SJCRH30 (cell line): Measurements from ENCODE around the gene SMYD3. TPM values are rescaled to one million over a fixed set of nuclear protein-coding genes. Genes with fewer than 3 reads are reported as not detected.

ENCODE experiments used
- DNase-seq, 2 experiments: peaks; one replicate each; pipeline ENCODE4 v3.0.0-alpha.2; 2015 to 2020
- H3K27ac ChIP-seq: fragments of 250-450 bp; sonication (Bioruptor Pico); 2 replicates; pipeline ENCODE4 v1.5.1; 2020; ENCODE audit warnings: mild to moderate bottlenecking, moderate library complexity
- H3K27me3 ChIP-seq: fragments of 250-450 bp; sonication (Bioruptor Pico); 2 replicates; pipeline ENCODE4 v1.5.1; 2020; ENCODE audit warnings: mild to moderate bottlenecking, moderate library complexity
- H3K36me3 ChIP-seq: fragments of 250-450 bp; sonication (Bioruptor Pico); 2 replicates; pipeline ENCODE4 v1.5.1; 2020; ENCODE audit warnings: mild to moderate bottlenecking, moderate library complexity
- H3K4me1 ChIP-seq: fragments of 250-450 bp; sonication (Bioruptor Pico); 2 replicates; pipeline ENCODE4 v1.5.1; 2020; ENCODE audit warnings: mild to moderate bottlenecking, moderate library complexity
- H3K4me3 ChIP-seq: fragments of 250-450 bp; sonication (Bioruptor Pico); 2 replicates; pipeline ENCODE4 v1.5.1; 2020; ENCODE audit warnings: mild to moderate bottlenecking, moderate library complexity
- H3K9me3 ChIP-seq: fragments of 250-450 bp; sonication (Bioruptor Pico); replicated peaks from 2 replicates; pipeline ENCODE4 v1.5.1; 2020; ENCODE audit warnings: mild to moderate bottlenecking, moderate library complexity
- total RNA-seq: library from RNA; depleted of rRNA; stranded (reverse); fragments of >200 nt; shearing (Covaris generic); gene quantifications from 2 replicates; pipeline ENCODE4 v1.2.3, GENCODE V29; 2014

SMYD3 gene
- total RNA-seq, 1 experiment from 2014 or later = 18.1 TPM

DNA sequence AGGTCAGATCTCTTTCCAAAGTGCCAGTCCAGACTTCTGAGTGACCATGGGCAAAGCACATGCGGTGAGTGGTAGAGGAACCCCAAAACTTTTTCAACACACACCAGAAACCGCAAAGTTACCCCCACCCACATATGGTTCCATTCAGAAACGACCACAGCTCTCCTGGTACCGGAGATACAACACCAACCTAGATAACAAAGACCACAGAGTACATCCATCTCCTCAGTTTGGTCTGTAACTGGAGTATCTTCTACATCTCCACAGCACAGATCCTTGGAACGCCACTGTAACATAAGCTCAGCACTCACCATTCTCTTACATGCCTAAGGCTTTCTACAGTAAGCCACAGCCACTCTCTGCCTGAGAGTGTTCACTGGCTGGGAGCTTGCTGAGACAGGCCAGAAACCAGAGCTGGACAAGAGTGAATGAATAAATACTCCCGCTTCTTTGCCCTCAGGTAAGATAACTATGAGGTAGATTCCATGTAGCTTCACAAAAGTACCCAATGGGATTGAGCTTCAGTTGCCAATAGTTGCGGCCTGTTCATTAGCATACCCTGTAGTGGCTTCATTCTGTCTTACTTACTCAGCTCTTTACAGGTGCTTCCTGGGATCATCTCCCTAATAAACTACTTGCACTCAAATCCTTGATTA is 81.8 kb downstream of the SMYD3 start:
- Histone ChIP-seq H3K4me1 (no peaks in the 10 kb centered on the region), H3K36me3 (no peaks in the 10 kb centered on the region), H3K27me3 (no peaks in the 10 kb centered on the region), H3K9me3 (no peaks in the 10 kb centered on the region), H3K4me3 (no peak overlapping the region), H3K27ac (no peak overlapping the region)
- DNase-seq = no peak

DNA sequence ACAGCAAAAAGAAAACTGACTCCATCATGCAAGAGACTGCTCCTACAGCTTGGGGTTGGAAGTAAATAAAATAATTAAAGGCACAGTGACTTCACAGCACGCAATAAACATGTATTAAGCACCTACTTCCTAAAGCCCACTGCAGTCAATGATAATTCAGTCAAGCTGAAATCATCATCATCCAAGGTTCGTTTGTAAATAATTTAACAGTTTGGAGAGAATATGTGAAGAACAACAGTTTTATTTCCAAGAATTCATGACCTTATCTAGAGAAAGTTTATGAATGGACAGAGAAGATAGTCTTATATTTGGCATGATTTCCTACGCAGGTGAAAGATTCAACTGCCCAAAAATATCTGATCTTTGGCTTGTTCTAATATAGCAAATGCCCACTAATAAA is 86.8 kb downstream of the SMYD3 start:
- Histone ChIP-seq H3K27me3 (no peaks in the 10 kb centered on the region), H3K36me3 (no peaks in the 10 kb centered on the region)
- no peak for DNase-seq

DNA sequence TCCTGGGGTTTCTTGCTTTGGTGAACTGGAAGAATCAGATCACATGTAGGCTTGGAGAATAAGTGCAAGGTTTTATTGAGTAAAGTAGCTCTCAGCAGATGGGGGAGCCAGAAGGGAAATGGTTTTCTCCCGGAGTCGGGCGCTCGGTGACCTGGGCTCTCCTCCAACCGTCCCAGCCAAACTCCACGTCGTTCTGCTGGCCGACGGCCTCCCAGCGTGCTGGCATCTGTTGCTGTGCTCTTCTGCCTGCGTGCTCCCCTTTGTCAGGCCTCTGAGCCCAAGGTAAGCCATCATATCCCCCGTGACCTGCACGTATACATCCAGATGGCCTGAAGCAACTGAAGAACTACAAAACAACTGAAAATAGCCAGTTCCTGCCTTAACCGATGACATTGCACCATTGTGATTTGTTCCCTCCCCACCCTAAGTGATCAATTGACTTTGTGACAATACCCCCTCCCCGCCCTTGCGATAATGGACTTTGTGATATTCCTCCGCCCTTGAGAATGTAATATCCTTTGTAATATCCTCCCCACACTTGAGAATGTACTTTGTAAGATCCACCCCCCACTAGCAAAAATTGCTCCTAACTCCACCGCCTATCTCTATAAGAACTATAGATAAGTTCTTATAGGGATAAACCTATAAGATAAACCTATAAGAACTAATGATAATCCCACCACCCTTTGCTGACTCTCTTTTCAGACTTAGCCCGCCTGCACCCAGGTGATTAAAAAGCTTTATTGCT is 88.3 kb downstream of the SMYD3 start:
- H3K4me1 ChIP-seq = no peaks in the 10 kb centered on the region
- H3K9me3 ChIP-seq = no peaks in the 10 kb centered on the region; the same call in 1 of the 2 replicates
- H3K36me3 ChIP-seq = no peaks in the 10 kb centered on the region
- no peaks in the 10 kb centered on the region for H3K27me3 ChIP-seq
- DNase-seq = no peak
- no peak overlapping the region for H3K4me3 ChIP-seq
- no peak overlapping the region for H3K27ac ChIP-seq

More for the DNA sequence above, 86.8 kb downstream of the SMYD3 start:
- H3K27ac ChIP-seq = no peak overlapping the region
- no peak overlapping the region for H3K4me3 ChIP-seq
- no peaks in the 10 kb centered on the region for H3K4me1 ChIP-seq
- no peaks in the 10 kb centered on the region; the same call in 1 of the 2 replicates for H3K9me3 ChIP-seq

DNA sequence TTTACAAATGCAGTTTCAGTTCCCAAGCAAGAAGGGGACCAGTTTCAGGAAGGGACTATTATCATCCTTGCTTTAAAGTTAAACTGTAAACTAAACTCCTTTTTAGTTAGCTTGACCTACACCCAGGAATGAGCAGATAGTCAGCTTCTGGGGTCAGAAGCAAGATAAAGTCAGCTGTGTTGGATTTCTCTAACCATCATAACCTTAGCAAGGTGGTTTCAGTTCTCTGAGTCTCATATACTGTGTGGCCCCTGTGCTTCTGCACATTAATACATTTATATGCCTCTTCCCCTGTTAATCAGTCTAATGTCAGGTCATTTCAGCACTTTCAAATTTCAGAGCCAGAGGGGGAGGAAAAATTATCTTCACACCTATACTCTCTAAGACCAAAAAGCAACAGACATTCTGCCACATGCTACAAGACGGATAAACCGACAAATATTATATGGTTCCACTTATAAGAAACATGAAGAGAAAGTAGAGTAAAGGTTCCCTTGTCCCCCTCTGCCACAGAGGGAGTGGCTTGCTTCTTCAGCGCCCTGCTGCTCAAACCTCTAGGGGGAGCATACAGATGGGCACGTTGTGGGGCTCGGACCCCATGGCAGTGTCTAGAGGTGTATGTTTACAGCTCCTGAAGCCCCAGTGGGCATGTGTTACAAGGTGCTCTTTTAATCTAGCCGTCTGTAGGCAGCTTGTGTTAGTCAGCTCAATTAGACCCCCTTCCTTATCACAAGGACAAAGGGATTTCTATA is 89.1 kb downstream of the SMYD3 start:
- no peak for DNase-seq
- Histone ChIP-seq H3K27me3 (no peaks in the 10 kb centered on the region), H3K27ac (no peak overlapping the region), H3K4me1 (no peaks in the 10 kb centered on the region), H3K4me3 (no peak overlapping the region), H3K9me3 (no peaks in the 10 kb centered on the region; the same call in 1 of the 2 replicates), H3K36me3 (no peaks in the 10 kb centered on the region)

DNA sequence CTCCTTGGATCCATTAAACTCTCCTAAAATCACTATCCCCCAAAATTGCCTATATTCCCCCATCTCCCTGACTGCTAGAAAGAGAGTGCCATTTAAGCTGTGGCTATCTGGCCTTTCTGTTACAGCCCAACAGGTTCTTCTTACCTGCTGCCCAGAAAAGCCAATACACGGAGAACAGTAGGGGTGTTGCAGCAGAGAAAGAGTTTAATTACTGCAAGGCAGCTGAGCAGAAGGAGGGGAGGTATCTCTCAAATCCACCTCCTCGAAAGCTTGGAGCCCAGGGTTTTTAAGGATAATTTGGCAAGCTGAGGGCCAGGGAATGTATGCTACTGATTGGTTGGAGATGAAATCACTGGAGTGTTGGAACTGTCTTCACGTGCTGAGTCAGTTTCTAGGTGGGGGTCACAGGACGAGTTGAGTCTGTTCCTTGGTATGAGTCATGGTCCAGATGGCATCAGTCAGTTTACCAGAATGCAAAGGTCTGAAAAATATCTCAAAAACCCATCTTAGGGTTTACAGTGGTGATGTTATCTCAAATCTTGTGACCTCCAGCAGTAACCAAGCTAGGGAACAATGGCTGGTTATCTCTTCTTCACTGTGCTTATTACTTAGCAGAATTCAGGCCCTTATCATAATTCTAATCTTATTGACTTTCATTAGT is 89.8 kb downstream of the SMYD3 start:
- Histone ChIP-seq H3K27ac (no peak overlapping the region), H3K36me3 (no peaks in the 10 kb centered on the region), H3K4me1 (no peaks in the 10 kb centered on the region), H3K27me3 (no peaks in the 10 kb centered on the region), H3K4me3 (no peak overlapping the region), H3K9me3 (no peaks in the 10 kb centered on the region; the same call in 1 of the 2 replicates)
- no peak for DNase-seq

DNA sequence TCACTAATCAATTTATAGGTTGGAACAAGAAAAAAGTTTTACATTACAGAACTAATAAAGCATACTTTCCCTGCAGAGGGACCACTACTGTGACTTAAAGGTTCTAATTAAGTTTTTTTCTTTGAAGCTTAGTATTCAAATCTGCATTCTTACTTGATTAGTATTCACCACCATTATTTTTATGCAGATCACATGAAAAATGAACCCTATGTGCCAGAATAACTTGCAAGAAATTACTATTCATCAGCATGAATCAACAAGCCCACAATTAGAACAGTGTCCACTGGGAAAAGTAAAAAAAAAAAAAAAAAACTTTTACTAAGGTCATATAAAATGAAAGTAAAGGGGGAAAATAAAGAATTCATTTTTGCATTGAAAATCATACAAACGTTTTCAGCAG is 90.8 kb downstream of the SMYD3 start:
- Histone ChIP-seq H3K9me3 (peaks cover 2% of the 10 kb centered on the region; the same call in 1 of the 2 replicates), H3K36me3 (no peaks in the 10 kb centered on the region), H3K4me1 (no peaks in the 10 kb centered on the region), H3K27ac (no peak overlapping the region), H3K27me3 (no peaks in the 10 kb centered on the region), H3K4me3 (no peak overlapping the region)
- DNase-seq = no peak

DNA sequence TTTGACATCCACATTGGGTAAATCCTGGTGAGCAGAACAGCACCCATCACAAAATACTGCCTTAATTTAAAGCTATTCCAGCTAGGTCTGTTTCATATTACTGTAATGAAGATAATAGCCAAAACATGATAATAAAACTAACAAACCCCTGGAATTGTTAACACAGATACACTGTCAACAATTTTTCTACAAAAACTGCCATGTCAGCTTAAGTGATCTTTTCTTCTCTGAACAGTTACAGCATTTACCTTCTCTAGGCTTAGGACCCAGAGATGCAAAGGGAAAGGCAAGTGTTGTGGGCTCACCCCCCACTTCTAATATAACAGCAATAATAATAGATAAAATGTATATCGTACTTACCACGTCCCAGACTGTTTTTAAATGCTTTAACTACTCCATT is 92.1 kb downstream of the SMYD3 start:
- Histone ChIP-seq H3K4me1 (no peaks in the 10 kb centered on the region), H3K27ac (no peak overlapping the region), H3K36me3 (no peaks in the 10 kb centered on the region), H3K9me3 (peaks cover 5% of the 10 kb centered on the region; the same call in 1 of the 2 replicates), H3K4me3 (no peak overlapping the region), H3K27me3 (no peaks in the 10 kb centered on the region)
- DNase-seq = no peak

DNA sequence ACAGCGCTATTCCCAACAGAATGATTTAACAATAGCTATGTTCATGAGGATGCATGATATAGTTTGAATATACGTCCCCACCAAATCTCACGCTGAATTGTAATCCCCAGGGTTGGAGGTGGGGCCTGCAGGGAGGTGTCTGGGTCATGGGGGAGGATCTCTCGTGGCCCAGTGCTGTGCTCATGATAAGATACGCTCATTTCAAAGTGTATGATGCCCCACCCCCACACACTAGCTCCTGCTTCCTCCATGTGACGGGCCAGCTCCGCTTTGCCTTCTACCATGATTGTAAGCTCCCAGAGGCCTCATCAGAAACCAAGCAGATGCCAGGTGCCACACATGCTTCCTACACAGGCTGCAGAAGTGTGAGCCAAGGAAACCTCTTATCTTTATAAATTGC is 93.6 kb downstream of the SMYD3 start:
- H3K9me3 ChIP-seq = peaks cover 5% of the 10 kb centered on the region; the same call in 1 of the 2 replicates
- DNase-seq = no peak
- no peaks in the 10 kb centered on the region for H3K27me3 ChIP-seq
- no peaks in the 10 kb centered on the region for H3K36me3 ChIP-seq
- H3K27ac ChIP-seq = no peak overlapping the region
- H3K4me1 ChIP-seq = no peaks in the 10 kb centered on the region
- H3K4me3 ChIP-seq = no peak overlapping the region

DNA sequence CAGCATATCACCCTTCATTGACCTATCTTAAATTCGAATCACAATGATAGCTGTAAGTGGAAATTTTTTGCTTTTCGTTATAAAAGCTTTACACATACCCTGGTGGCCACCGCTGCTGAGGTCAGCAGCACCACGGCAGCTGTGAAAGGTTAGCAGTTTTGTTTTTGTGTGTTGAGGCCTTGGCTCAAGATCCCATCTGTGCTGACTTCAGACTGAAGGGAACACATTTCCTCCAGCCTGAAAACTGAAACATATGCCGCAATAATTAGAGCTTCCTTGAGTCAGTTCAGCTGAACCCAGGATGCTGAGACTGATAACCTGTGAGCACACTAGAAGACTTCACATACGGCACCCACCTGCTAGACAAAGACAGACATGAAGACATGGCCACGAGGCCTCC is 103.0 kb downstream of the SMYD3 start:
- no peak overlapping the region for H3K27ac ChIP-seq
- no peaks in the 10 kb centered on the region for H3K9me3 ChIP-seq
- DNase-seq = no peak

DNA sequence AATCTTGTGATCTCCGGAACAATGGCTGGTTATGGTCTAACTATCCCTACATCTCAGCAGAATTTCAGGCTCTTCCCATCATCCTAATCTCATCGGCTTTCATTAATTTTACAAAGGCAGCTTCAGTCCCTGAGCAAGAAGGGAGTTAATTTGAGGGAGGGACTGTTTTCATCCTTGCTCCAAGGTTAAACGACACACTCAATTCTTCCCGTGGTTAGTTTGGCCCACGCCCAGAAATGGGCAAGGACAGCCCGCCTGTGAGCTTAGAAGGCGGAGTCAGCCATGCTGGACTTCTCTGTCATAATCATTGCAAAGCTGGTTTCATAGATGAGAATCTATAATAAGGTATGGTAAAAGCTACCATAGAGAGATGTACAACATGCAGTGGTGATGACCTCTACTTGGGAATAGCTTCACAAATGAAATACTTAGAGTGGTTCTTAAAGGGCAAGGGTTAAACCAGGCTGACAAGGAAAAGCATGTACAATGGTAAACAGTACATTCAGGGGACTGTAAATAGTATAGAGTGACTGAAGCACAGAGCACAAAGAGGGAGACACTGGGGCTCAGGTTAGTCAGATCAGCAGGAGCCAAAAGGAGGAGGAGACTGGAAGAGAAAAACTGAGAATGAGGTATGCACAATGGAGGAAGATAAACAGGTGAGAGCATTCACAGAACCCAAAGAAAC is 108.8 kb downstream of the SMYD3 start:
- no peak overlapping the region for H3K27ac ChIP-seq
- H3K36me3 ChIP-seq = no peaks in the 10 kb centered on the region
- no peak for DNase-seq
- H3K4me1 ChIP-seq = no peaks in the 10 kb centered on the region
- no peaks in the 10 kb centered on the region for H3K27me3 ChIP-seq
- no peak overlapping the region for H3K4me3 ChIP-seq
- H3K9me3 ChIP-seq = no peaks in the 10 kb centered on the region

More for the DNA sequence above, 103.0 kb downstream of the SMYD3 start:
- Histone ChIP-seq H3K36me3 (no peaks in the 10 kb centered on the region), H3K4me3 (no peak overlapping the region), H3K27me3 (no peaks in the 10 kb centered on the region), H3K4me1 (no peaks in the 10 kb centered on the region)

DNA sequence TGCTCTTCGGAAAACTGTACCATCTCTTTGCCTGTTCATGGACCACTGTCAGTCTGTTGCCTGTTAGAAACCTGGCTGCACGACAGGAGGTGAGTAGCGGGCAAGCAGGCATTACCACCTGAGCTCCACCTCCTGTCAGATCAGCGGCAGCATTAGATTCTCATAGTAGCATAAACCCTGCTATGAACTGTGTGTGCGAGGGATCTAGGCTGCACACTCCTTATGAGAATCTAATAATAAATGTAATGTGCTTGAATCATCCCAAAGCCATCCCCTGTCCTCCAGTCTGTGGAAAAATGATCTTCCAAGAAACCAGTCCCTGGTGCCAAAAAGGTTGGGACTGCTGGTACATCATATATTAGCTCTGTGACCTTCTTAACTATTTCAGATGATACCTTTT is 110.0 kb downstream of the SMYD3 start:
- no peaks in the 10 kb centered on the region for H3K4me1 ChIP-seq
- H3K4me3 ChIP-seq = no peak overlapping the region
- H3K36me3 ChIP-seq = no peaks in the 10 kb centered on the region
- DNase-seq = no peak
- H3K27ac ChIP-seq = no peak overlapping the region
- no peaks in the 10 kb centered on the region for H3K9me3 ChIP-seq
- no peaks in the 10 kb centered on the region for H3K27me3 ChIP-seq

DNA sequence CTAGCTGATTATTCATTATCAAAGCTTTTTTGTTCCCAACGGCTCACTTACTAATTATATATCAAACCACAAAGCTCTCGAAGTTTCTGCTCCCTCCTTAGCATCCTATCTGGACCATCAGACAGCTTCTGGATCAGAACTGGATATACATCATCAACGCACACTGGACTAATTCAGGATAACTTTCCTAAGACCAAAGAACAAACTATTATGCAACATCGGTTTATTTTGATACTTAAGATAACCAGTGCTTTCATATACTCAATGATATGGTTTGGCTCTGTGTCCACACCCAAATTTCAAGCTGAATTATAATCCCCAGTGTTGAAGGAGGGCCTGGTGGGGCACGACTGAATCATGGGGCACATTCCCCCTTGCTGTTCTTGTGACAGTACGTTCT is 110.8 kb downstream of the SMYD3 start:
- no peaks in the 10 kb centered on the region for H3K4me1 ChIP-seq
- H3K27me3 ChIP-seq = no peaks in the 10 kb centered on the region
- no peak overlapping the region for H3K4me3 ChIP-seq
- DNase-seq = no peak
- H3K9me3 ChIP-seq = 0 out of 2 replicates have a peak, but pooled peaks cover 3% of the 10 kb centered on the region
- no peaks in the 10 kb centered on the region for H3K36me3 ChIP-seq
- no peak overlapping the region for H3K27ac ChIP-seq

DNA sequence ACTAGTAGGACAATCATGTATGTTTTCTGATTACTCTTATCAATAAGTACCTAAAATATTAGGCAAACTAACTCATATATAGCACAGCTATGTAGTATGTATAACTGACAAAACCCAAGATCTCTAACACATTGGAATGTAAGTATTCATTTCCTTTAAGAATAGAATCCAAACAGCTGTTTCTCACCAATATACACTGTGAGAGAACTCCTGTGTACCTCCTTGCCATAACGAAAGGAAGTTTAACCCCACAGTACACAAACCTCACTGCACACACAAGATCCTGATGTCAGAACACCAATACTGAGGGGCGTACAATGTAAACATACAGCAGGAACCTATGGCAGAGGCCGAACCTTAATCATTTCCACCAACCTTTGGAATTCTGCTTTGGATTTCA is 113.0 kb downstream of the SMYD3 start:
- DNase-seq = no peak
- Histone ChIP-seq H3K27me3 (no peaks in the 10 kb centered on the region), H3K27ac (no peak overlapping the region), H3K36me3 (no peaks in the 10 kb centered on the region), H3K9me3 (peaks cover 10% of the 10 kb centered on the region; the same call in 1 of the 2 replicates), H3K4me3 (no peak overlapping the region), H3K4me1 (no peaks in the 10 kb centered on the region)

DNA sequence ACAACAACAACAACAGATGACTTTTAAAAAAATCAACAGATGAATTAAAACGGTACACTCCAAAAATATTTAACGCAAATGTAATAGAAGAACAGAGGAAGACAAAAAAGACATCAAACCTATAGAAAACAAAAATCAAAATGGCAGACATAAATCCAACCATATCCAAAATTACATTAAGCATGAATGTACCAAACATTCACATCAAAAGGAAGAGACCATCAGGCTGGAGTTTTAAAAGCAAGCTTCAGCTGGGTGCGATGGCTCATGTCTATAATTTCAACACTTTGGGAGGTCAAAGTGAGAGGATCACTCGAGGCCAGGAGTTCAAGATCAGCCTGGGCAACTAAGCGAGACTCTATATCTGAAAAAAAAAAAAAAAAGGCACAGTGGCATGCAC is 116.2 kb downstream of the SMYD3 start:
- Histone ChIP-seq H3K4me3 (no peak overlapping the region), H3K27ac (no peak overlapping the region), H3K36me3 (no peaks in the 10 kb centered on the region), H3K27me3 (no peaks in the 10 kb centered on the region), H3K9me3 (peaks cover 10% of the 10 kb centered on the region; the same call in 1 of the 2 replicates), H3K4me1 (no peaks in the 10 kb centered on the region)
- no peak for DNase-seq
